ENCODE data around the gene WIF1. TPM values are rescaled to one million over a fixed set of nuclear protein-coding genes. Genes with fewer than 3 reads are reported as not detected.
A peak's percentile ranks its signal among the peaks of the same experiment; 100 is the strongest.

The WIF1 gene
- under 0.01 TPM in 1 of 2 replicates, not detected in the other for total RNA-seq
- polyA plus RNA-seq: 0.02 and 0.33 TPM in 2 replicates
- polyA plus RNA-seq (2012): 0.05 TPM in 1 of 2 replicates, not detected in the other
- polyA minus RNA-seq (ENCODE audit: low replicate concordance): not detected in 2 replicates

GRCh38 chr12:65121049-65121955 lies at the start of gene WIF1:
WIF1 (minus strand) TSS chr12:65121305; CDS start chr12:65121191, 114 bp downstream.
- Histone ChIP-seq H2AFZ (ENCODE audit: low read length) (no peak within 1 kb of the TSS), H3K36me3 (ENCODE audit: control insufficient read depth, insufficient read depth, low read length) (no peaks in the 10 kb centered on the region), H3K27me3 (ENCODE audit: control insufficient read depth, insufficient read depth, low read length) (peaks cover 22% of the 10 kb centered on the region), H4K20me1 (ENCODE audit: control insufficient read depth, extremely low read depth, insufficient read depth, low read length) (no peaks in the 10 kb centered on the region), H3K9ac (ENCODE audit: insufficient read depth, low read length) (no peak within 1 kb of the TSS), H3K4me1 (ENCODE audit: control insufficient read depth, extremely low read depth, insufficient read depth, low read length) (no peaks in the 10 kb centered on the region), H3K79me2 (ENCODE audit: control insufficient read depth, insufficient read depth, low read length) (no peaks in the 10 kb centered on the region), H3K4me2 (ENCODE audit: extremely low read depth, insufficient read depth, low read length) (peak within 1 kb of the TSS; percentile 51), H3K27ac (ENCODE audit: insufficient read depth, low read length) (no peak within 1 kb of the TSS), H3K4me3 (replicated peaks in 1 of 4; ENCODE audit: control extremely low read depth in 1 of 4, insufficient read depth in 1 of 4, low read depth in 3 of 4, low read length in 4 of 4) (peak within 1 kb of the TSS in 3 of 4 experiments; percentile 7 to 38 (median 16)), H3K9me3 (ENCODE audit: control insufficient read depth, insufficient read depth, low read depth, low read length) (no peaks in the 10 kb centered on the region)
- peak; percentile 32 for TF ChIP-seq EZH2 (IDR thresholded peaks at IDR 0.05; ENCODE audit: low read length, missing control alignments)
- peak in 1 of 2 donors; percentile 16 for TF ChIP-seq CTCF (conservative IDR thresholded peaks at IDR 0.05 in 1 of 2, IDR thresholded peaks at IDR 0.05 in 1 of 2; ENCODE audit: low read depth in 1 of 2, low read length in 2 of 2)
- DNase-seq (ENCODE audit: low read depth in 2 of 2): peak; percentile 2 to 8

GRCh38 chr12:65170209-65170881 lies 49.2 kb upstream of the WIF1 start:
- Histone ChIP-seq H3K4me3 (replicated peaks in 1 of 4; ENCODE audit: control extremely low read depth in 1 of 4, insufficient read depth in 1 of 4, low read depth in 3 of 4, low read length in 4 of 4) (peak overlapping the region; percentile 80 to 98 (median 92)), H2AFZ (ENCODE audit: low read length) (peak overlapping the region; percentile 70), H3K4me1 (ENCODE audit: control insufficient read depth, extremely low read depth, insufficient read depth, low read length) (peaks cover 6% of the 10 kb centered on the region), H3K79me2 (ENCODE audit: control insufficient read depth, insufficient read depth, low read length) (peaks cover 48% of the 10 kb centered on the region), H3K4me2 (ENCODE audit: extremely low read depth, insufficient read depth, low read length) (peak overlapping the region; percentile 86), H3K36me3 (ENCODE audit: control insufficient read depth, insufficient read depth, low read length) (no peaks in the 10 kb centered on the region), H3K27ac (ENCODE audit: insufficient read depth, low read length) (peak overlapping the region; percentile 97), H3K27me3 (ENCODE audit: control insufficient read depth, insufficient read depth, low read length) (no peaks in the 10 kb centered on the region), H3K9ac (ENCODE audit: insufficient read depth, low read length) (peak overlapping the region; percentile 96), H4K20me1 (ENCODE audit: control insufficient read depth, extremely low read depth, insufficient read depth, low read length) (no peaks in the 10 kb centered on the region), H3K9me3 (ENCODE audit: control insufficient read depth, insufficient read depth, low read depth, low read length) (no peaks in the 10 kb centered on the region)
- TF ChIP-seq EZH2 (IDR thresholded peaks at IDR 0.05; ENCODE audit: low read length, missing control alignments): no peak
- TF ChIP-seq CTCF (conservative IDR thresholded peaks at IDR 0.05 in 1 of 2, IDR thresholded peaks at IDR 0.05 in 1 of 2; ENCODE audit: low read depth in 1 of 2, low read length in 2 of 2): no peak
- peak; percentile 50 to 69 for DNase-seq (ENCODE audit: low read depth in 2 of 2)

Data from fibroblast of lung (primary cell).